Occipital lobe (tissue), 2 donors: ENCODE measurements around the gene S100PBP. TPM values are rescaled to one million over a fixed set of nuclear protein-coding genes. Genes with fewer than 3 reads are reported as not detected.
"Not testable (repeated sequence)": the region's sequence is repeated elsewhere in the genome, so short reads cannot be mapped to it uniquely, and the experiment has no call there.

Experiments
- DNase-seq: peaks from one replicate; lab custom pipeline; 2025; lab: John Stamatoyannopoulos, UW
- total RNA-seq: library from RNA; depleted of rRNA; stranded (reverse); fragments of >200 nt; gene quantifications from one replicate; pipeline ENCODE4 v1.2.3, GENCODE V29; 2014

S100PBP gene
- total RNA-seq, 1 donor from 2014 or later, result 42.7 TPM

DNA sequence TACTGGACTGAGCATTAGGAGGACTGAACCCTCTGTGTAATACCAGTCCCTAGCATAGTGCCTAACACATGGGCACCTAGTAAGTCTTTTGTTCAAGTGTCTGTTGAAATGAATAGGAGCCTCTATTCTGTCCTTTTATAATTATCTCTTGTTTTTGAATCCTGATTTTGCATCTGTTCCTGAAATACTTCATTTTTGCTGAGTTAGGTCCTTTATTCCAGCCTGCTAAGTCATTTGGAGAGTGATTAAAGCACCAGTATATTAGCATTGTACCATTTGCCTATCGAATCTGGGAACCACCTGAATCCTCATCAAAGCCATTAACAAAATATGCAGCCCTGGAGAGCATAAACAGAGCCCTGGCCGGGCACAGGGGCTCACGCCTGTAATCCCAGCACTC, 32.6 kb upstream of the S100PBP start:
- no peak for DNase-seq

DNA sequence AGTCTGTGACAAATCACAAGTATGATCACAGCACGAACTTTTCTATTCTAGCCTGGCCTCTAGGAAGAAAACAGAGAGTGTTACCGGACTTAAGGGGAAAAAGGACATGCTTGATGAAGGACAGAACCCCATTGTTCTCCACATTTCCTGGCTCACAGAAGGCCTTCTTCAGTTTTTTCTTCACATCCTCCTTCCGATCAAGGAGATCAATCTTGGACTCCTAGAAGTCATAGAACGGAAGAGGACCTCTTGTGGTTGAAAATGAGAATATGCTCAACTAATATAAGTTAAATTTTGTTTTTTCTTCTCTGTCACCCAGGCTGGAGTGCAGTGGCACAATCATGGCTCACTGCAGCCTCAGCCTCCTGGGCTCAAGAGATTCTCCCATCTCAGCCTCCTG, 30.6 kb upstream of the S100PBP start:
- DNase-seq, result no peak

DNA sequence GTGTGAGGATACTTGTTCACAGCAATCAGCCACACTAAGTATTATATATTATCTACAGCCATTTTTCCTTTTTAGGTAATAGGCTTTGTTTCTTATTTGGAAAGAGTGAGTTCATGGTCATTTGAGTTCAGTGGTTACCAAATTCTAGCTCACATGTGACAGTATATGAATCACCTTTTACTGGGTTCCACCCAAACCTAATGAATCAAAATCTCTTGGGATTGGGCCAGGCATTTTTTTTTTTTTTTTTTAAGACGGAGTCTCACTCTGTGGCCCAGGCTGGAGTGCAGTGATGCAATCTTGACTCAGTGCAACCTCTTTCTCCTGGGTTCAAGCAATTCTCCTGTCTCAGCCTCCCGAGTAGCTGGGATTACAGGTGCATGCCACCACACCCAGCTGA, 28.1 kb upstream of the S100PBP start:
- not testable (repeated sequence) for DNase-seq

DNA sequence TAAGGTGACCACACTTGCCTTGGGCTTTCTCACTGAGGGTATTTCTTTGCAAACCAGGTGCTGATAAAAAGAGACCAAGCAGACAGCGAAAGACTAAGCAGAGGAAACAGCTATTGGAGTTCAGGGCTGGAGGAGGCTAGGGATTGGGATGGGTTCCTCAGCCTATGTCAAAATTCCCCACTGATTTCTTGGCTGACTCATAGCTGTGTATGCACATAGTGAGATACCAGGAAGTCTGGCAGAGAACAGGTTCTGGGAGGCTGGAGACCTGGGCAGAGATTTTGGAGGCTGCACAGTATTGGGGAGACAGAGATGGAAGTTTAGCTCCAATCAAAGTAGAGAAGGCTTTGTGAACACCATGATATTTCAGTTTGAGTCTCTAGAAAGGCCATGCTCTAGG, 25.6 kb upstream of the S100PBP start:
- no peak for DNase-seq

DNA sequence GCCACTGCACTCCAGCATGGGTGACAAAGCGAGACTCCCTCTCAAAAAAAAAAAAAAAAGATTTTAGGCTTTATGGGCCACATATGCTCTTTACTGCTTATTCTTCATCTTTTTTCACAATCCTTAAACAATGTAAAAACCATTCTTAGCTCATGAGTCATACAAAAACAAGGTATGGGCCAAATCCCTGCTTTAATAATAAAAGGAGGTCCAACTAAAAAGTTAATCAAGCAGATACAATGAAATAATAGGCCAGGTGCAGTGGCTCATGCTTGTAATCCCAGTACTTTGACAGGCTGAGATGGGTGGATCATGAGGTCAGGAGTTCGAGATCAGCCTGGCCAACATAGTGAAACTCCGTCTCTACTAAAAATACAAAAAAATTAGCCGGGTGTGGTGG, 21.7 kb upstream of the S100PBP start:
- DNase-seq, result not testable (repeated sequence)

DNA sequence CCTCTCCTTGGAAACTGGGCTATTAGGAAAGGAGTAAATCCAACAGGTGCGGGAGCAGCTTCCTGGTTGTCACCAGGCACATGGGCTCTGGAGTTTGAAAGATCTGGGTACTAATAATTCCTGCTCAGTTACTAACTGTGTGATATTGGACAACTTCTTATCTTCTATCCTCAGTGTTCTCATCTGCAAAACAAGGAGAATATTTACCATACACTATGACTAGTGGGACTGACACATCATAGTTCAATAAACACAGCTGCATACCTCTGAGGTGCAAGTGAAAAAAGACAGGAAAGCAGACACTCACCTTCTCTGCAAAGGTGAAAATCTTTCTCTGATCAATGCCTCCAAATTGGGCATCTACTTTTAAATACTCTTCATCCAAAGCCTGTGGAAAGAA, 20.0 kb upstream of the S100PBP start:
- no peak for DNase-seq

DNA sequence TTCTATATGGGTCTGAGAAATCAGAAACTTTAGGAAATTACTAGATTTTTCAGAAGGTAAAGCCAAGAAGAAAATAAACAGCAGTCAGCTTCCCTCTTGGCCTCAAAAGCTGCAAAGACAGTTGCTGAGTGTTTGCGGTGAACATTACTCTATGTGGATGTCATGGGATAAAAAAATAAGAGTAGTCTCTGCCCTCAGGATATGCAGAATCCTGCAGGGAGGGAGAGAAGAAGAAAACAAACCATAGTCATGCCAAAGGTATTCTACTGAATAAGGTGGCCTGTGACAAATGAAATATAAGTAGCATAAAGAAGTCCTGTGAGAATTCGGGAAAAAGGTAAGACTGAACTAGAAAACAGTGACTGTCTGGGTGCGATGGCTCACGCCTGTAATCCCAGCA, 19.3 kb upstream of the S100PBP start:
- no peak for DNase-seq

DNA sequence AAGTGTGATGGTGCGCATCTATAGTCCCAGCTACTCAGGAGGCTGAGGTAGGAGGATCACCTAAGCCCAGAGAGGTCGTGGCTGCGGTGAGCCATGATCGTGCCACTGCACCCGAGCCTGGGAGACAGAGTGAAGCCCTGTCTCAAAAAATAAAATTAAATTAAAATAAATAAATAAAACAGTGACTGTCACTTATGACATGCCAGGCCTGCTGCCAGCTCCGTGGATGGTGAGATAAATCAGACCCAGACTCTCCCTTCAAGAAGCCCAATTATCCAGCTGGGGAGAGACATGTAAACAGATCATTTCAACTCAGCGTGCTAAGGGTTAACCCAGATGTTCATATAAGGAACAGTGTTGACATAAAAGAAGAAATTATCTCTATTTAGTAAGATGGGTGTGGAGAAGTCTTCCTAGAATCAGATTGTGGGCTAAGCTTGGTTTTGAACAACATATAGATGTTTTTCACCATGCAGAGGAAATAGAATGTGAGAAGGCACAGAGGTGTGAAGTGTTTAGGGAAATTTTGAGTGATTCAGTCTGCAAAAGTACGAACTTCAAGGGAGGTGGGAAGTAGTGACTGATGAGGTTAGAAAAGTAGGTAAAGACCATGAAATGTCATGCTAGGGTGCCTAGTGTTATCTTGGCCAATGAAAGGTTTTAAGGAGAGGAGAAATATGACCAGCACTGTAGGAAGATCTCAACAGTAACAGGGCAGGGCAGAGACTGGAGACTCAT, 18.6 kb upstream of the S100PBP start:
- no peak for DNase-seq

DNA sequence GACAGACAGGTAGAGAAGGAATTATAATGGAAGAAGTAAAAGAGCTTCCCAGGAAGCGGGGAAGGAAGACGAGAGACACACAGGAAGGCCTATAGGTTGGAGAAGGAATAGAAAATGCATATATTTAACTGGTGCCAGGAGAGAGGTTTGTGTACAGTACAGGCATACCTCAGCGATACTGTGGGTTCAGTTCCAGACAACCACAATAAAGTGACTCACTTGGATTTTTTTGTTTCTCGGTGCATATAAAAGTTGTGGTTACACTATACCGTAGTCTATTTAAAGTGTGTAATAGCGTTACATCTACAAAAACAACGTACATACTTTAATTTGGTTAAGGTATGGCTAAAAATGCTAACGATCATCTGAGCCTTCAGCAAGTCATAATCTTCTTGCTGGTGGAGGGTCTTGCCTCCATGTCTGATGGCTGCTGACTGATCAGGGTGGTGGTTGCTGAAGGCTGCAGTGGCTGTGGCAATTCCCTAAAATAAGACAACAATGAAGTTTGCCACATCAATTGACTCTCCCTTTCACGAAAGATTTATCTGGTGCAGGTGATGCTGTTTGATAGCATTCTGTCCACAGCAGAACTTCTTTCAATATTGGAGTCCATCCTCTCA, 16.2 kb upstream of the S100PBP start:
- DNase-seq, result no peak

DNA sequence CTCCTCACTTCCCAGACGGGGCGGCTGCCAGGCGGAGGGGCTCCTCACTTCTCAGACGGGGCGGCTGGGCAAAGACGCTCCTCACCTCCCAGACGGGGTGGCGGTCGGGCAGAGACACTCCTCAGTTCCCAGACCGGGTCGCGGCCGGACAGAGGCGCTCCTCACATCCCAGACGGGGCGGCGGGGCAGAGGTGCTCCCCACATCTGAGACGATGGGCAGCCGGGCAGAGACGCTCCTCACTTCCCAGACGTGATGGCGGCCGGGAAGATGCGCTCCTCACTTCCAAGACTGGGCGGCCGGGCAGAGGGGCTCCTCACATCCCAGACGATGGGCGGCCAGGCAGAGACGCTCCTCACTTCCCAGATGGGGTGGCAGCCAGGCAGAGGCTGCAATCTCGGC, 13.0 kb upstream of the S100PBP start:
- DNase-seq, result not testable (repeated sequence)

DNA sequence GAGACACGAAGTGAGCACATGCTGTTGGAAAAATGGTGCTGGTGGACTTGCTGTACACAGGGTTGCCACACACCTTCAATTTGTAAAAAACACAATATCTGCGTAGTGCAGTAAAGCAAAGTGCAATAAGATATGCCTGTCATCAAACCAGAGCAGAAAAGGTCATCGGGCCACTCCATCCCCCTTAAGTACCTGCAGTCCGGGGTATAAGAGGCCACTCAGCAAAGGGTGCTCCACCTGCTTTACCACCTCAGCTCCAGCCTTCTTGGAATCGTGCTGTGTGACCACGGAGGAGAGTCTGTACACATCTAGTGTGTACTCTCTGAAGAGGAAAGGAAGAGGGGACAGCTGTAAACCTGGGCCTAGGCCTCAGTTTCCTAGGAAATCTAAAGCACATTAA, 11.2 kb upstream of the S100PBP start:
- no peak for DNase-seq

DNA sequence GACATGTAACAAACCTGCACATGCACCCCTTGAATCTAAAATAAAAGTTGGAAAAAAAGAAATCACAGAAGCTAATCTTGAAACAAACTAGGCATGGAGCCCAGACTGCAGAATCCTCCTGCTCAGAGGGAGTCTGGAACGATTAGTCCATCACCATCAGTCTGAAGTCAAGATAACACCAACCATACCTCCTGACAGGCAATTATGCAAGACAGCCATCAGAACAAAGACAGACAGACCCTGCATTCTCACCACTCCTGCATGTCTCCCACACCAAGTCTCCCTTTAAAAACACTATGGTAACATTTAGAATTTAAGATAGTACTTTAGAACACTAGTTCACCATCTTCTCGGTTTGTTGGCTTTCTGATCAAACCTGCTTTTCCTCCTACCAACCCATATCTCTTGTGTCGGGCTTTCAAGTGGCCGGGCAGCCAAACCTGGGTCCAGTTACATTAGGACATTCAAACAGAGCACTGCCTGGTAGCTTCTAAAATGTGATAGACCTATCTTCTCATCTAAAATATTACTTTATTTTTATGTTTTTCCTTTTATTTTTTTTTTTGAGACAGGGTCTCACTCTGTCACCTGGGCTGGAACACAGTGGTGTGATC, 10.4 kb upstream of the S100PBP start:
- no peak for DNase-seq

DNA sequence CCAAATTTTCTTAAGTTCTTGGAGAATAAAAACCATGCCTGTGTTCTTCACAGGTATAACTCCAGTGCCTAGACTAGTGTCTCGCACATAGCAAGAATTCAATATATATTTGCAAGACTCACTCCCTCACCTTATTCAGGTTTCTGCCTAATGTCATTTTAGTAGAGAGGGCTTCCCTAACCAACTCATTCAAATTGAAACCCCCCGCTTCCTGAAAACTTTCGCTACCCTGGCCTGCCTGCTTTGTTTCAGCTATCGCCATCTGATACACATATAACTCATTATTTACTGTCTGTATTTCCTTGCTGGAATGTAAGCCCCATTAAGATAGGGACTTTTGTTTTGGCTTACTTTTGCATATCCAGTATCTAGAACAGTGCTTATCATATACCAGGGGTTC, 8.9 kb upstream of the S100PBP start:
- DNase-seq, result no peak

DNA sequence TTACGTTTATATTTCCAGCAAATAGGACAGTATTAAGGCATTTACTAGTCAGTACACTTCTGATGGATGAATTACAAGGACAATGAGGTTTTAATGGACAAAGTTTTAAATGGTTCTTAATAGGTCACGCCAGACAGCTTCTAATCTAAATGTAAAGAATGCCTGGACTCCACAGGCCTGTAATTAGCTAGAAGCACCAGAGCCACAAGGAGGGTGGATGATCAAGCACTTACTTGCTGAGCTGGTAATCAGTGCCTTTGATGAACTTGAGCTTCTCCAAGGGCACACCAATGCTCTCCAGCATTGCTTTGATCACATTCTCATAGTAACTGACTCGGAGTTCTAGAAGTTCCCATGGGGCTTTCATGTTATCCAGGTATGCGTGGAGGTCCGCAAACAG, 7.1 kb upstream of the S100PBP start:
- no peak for DNase-seq

DNA sequence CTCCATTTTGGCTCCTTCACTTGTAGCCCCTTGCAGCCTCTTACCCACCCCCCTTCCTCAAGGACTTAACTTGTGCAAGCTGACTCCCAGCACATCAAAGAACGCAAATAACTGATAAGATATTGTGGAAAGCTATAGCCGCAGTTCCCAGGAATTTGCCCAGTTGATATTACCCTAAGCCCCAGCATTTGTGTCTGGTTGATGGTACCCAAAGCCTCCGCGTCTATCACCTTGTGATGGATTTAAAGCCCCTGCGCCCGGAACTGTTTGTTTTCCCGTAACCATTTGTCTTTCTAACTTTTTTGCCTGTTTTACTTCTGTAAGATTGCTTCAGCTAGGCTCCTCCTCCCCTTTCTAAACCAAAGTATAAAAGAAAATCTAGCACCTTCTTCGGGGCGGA, 6.2 kb upstream of the S100PBP start:
- no peak for DNase-seq

DNA sequence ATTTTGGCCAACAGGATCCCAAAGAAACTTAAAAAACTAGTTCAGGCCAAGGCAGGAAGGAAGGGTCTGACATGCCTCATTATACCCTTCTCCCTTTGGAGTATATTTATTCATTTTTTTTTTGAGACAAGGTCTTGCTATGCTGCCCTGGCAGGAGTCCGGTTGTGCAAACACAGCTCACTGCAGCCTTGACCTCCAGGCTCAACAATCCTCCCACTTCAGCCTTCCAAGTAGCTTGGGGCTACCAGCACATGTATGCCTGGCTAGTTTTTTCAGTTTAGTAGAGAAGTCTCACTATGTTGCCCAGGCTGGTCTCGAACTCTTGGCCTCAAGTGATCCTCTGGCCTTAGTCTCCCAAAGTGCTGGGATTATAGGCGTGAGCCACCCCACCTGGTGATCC, 5.5 kb upstream of the S100PBP start:
- no peak for DNase-seq

DNA sequence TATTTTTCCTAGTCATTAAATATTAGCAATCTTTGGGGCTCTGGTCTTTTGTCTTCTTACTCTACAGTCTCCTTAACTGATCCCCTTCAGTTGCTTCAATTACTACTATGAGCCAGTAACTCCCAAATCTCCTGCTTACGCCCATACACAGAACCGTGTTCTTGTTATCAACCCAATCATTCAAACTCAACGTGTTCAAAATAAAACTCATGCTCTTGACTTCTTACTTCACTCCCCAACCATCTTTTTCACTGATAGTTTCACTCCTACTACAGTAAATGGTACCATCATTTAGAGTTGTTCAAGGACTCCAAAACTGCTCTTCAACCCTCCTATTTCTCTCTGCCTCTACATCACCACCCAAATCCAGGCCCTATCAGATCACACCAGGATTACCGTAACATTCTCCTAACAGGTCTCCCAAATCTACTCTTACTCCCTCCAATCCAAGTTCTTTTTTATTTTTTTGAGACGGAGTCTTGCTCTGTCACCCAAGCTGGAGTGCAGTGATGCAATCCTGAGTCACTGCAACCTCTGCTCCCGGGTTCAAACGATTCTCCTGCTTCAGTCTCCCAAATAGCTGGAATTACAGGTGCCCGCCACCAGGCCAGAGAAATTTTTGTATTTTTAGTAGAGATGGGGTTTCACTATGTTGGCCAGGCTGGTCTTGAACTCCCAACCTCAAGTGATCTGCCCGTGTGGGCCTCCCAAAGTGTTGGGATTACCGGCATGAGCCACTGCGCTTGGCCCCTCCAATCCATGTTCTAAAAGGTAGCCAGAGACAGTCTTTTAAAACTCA, 3.3 kb upstream of the S100PBP start:
- no peak for DNase-seq

DNA sequence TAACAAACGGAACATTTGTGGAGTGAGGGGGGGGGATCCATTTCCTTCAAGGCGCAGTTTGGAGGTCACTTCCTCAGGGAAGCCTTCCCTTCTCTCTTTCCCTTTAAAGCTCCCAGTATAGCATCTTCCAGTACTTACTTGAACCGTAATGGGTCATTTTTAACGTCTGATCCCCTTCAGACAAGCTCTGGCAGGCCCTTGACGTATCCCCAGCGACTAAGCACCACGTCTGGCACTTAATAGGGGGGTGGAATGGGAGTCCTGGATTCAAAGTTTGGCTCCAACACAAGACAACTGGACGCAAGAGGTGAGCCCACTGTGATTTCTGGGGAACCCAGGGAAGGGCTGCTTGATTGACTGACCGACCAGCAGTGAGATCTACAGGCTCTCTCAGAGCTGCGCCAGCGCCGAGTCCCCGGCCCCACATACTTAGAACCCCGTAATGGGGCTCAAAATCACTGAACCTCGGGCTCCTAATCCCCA, 736 bp upstream of the S100PBP start:
- no peak for DNase-seq

DNA sequence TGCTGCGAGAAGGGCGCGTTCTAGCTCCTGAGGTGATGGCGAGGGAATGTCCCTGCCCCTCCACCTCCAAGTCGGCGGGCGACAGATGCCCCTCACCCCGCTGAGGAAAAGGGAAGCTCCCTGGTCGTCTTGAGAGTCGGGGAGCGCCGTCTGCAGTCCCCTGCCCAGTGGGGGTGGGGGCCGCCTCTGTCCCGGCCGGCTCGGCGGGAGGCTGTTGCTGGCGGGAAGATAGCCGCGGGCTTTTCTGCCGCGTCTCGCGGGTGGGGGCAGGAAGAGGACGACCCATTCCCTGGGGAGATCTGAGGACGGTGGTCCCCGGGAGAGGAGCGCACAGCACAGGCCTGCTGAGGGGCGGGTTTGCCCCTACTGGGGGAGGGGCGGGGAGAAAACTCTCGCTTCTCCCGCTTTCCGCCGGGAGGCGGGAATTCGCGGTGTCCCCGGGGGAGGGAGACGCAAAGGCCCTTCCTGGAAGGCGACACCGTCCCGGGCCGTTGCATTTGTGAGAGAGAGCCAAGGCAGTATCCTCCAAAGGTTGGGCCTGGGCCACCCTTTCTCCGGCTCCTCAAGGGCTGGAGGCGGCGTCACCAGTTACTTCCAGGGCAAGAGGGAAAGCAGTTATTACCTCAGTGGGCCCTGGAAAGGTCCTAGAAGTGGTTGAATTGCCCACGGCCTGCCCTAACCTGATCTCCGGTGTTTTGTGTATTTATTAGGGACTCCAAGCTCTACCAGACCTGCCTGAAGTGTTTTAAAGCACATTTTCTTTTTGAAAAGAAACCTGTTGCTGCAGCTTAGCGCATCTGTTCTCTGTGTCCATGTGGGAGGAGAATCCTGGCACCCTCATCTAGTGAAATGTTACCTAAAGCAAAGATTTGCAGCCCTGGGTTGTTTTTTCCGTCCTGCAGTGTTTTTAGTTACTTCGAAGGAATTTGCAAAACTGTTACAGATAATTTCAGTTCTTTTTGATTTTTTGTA, 648 bp downstream of the S100PBP start:
- DNase-seq, result peak; percentile 24

DNA sequence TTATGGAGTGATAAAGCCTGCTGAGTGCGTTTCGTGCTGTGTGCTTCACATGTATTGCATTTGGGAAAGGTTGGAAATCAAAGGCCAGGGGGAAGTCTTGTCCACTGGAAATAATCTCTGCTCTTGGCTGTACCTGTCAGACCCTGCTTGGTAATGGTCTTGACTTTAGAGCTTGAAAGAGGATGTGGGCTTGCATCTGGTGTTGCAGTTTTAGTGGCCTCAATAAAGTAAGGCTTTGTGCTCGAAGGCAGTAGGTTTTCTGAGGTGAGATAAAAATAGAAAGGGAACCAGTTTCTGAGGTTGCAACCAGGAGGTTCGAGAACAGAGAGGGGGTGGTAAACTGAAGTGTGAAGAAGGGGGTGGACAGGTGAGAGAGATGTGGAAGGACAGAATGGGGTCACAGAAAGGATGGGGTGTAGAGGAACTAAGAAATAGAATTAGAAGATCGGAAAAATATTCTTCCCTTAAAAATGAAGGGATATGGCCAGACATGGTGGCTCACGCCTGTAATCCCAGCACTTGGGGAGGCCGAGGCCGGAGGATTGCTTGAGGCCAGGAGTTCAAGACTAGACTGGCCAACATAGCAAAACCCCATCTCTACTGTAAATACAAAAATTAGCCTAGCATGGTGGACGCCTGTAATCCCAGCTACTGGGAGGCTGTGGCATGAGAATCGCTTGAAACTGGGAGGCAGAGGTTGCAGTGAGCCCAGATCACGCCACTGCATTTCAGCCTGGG, 1.5 kb downstream of the S100PBP start:
- DNase-seq, result no peak
